H9 (cell line): ENCODE results near the gene SYNJ1. TPM values are rescaled to one million over a fixed set of nuclear protein-coding genes. Genes with fewer than 3 reads are reported as not detected.

ENCODE experiments used
- DNase-seq: peaks from one replicate; pipeline ENCODE4 v3.0.0-alpha.2; 2017
- H2AFZ ChIP-seq: one replicate; pipeline ENCODE4 v1.6.1; 2013; ENCODE audit warnings: mild to moderate bottlenecking, low read length, control low read depth, moderate library complexity
- H2AK5ac ChIP-seq: 2 replicates; pipeline ENCODE4 v1.6.1; 2013; ENCODE audit warnings: low read length, control low read depth, mixed read lengths; ENCODE audit not compliant: insufficient read length
- H2BK120ac ChIP-seq: one replicate; pipeline ENCODE4 v1.6.1; 2013; ENCODE audit warnings: low read depth, mild to moderate bottlenecking, low read length, control low read depth, inconsistent platforms; ENCODE audit not compliant: poor library complexity, severe bottlenecking
- H2BK12ac ChIP-seq: 2 replicates; pipeline ENCODE4 v1.6.1; 2013; ENCODE audit warnings: low read length, control low read depth, mixed read lengths, low read depth; ENCODE audit not compliant: insufficient read length
- H2BK15ac ChIP-seq: 2 replicates; pipeline ENCODE4 v1.6.1; 2013; ENCODE audit warnings: low read depth, low read length, control low read depth
- H2BK20ac ChIP-seq: one replicate; pipeline ENCODE4 v1.6.1; 2013; ENCODE audit warnings: low read depth, mild to moderate bottlenecking, low read length, control low read depth, inconsistent platforms; ENCODE audit not compliant: poor library complexity, severe bottlenecking
- H2BK5ac ChIP-seq: 2 replicates; pipeline ENCODE4 v1.6.1; 2013; ENCODE audit warnings: low read length, control low read depth, mixed read lengths; ENCODE audit not compliant: insufficient read length
- H3K14ac ChIP-seq: 2 replicates; pipeline ENCODE4 v1.6.1; 2013; ENCODE audit warnings: low read length, control low read depth; ENCODE audit not compliant: insufficient read depth
- H3K18ac ChIP-seq: 2 replicates; pipeline ENCODE4 v1.6.1; 2013; ENCODE audit warnings: low read depth, mild to moderate bottlenecking, mixed read lengths, low read length, control low read depth; ENCODE audit not compliant: insufficient read length
- H3K23ac ChIP-seq: 2 replicates; pipeline ENCODE4 v1.6.1; 2013; ENCODE audit warnings: low read length, control low read depth, mixed read lengths, low read depth; ENCODE audit not compliant: insufficient read length
- H3K23me2 ChIP-seq: 2 replicates; pipeline ENCODE4 v1.6.1; 2013; ENCODE audit warnings: low read depth, mild to moderate bottlenecking, mixed read lengths, low read length, control low read depth; ENCODE audit not compliant: insufficient read length, poor library complexity, severe bottlenecking
- H3K27ac ChIP-seq: 2 replicates; pipeline ENCODE4 v1.5.1; 2013; ENCODE audit warnings: low read length, control low read depth, mixed read lengths, low read depth; ENCODE audit not compliant: insufficient read length
- H3K27me3 ChIP-seq: 2 replicates; pipeline ENCODE4 v1.6.1; 2013; ENCODE audit warnings: low read length, control low read depth, inconsistent platforms; ENCODE audit not compliant: insufficient read depth
- H3K4ac ChIP-seq: 2 replicates; pipeline ENCODE4 v1.6.1; 2013; ENCODE audit warnings: low read depth, mild to moderate bottlenecking, control low read depth, inconsistent platforms, low read length, moderate library complexity
- H3K4me1 ChIP-seq: 2 replicates; pipeline ENCODE4 v1.6.1; 2013; ENCODE audit warnings: low read length, control low read depth, inconsistent platforms; ENCODE audit not compliant: insufficient read depth
- H3K4me2 ChIP-seq: 2 replicates; pipeline ENCODE4 v1.6.1; 2013; ENCODE audit warnings: low read length, control low read depth, mixed read lengths; ENCODE audit not compliant: insufficient read length, insufficient read depth
- H3K56ac ChIP-seq: 2 replicates; pipeline ENCODE4 v1.6.1; 2013; ENCODE audit warnings: low read depth, mild to moderate bottlenecking, mixed read lengths, low read length, control low read depth; ENCODE audit not compliant: insufficient read length
- H3K79me1 ChIP-seq: 2 replicates; pipeline ENCODE4 v1.6.1; 2013; ENCODE audit warnings: low read depth, mild to moderate bottlenecking, moderate library complexity, low read length, control low read depth, inconsistent platforms; ENCODE audit not compliant: insufficient read depth, poor library complexity, severe bottlenecking
- H3K79me2 ChIP-seq: 2 replicates; pipeline ENCODE4 v1.6.1; 2013; ENCODE audit warnings: low read length, control low read depth, inconsistent platforms; ENCODE audit not compliant: insufficient read depth
- H3K9ac ChIP-seq: 2 replicates; pipeline ENCODE4 v1.6.1; 2013; ENCODE audit warnings: low read length, control low read depth, mixed read lengths; ENCODE audit not compliant: insufficient read length; ENCODE audit errors: extremely low read depth
- H3K9me3 ChIP-seq: one replicate; pipeline ENCODE4 v1.6.1; 2013; ENCODE audit warnings: low read depth, low read length, inconsistent platforms; ENCODE audit not compliant: control insufficient read depth
- H3T11ph ChIP-seq: one replicate; pipeline ENCODE4 v1.6.1; 2013; ENCODE audit warnings: mild to moderate bottlenecking, low read length, control low read depth, inconsistent platforms
- H4K20me1 ChIP-seq: one replicate; pipeline ENCODE4 v1.6.1; 2013; ENCODE audit not compliant: control insufficient read depth, insufficient read length, insufficient read depth
- H4K5ac ChIP-seq: 2 replicates; pipeline ENCODE4 v1.6.1; 2013; ENCODE audit warnings: low read depth, mild to moderate bottlenecking, mixed read lengths, low read length, control low read depth; ENCODE audit not compliant: insufficient read length
- H4K8ac ChIP-seq: replicated peaks from 2 replicates; pipeline ENCODE4 v1.6.1; 2013; ENCODE audit warnings: low read length, control low read depth, mixed read lengths, low read depth; ENCODE audit not compliant: insufficient read length
- H4K91ac ChIP-seq: 2 replicates; pipeline ENCODE4 v1.6.1; 2013; ENCODE audit warnings: low read depth, mild to moderate bottlenecking, moderate library complexity, mixed read lengths, low read length, control low read depth; ENCODE audit not compliant: insufficient read length
- H3K27ac Mint-ChIP-seq, 3 experiments: 2 replicates in 2 of 3; 3 replicates in 1 of 3; pipeline ENCODE4 v1.8.0; 2020 to 2021; ENCODE audit warnings: mixed read lengths in 3 of 3, mild to moderate bottlenecking in 1 of 3, moderate library complexity in 1 of 3
- H3K27me3 Mint-ChIP-seq: 2 replicates; pipeline ENCODE4 v1.8.0; 2021; ENCODE audit warnings: low read depth, mild to moderate bottlenecking, moderate library complexity, mixed read lengths
- H3K36me3 Mint-ChIP-seq, 3 experiments: 2 replicates in 2 of 3; 3 replicates in 1 of 3; pipeline ENCODE4 v1.8.0; 2020 to 2021; ENCODE audit warnings: low read depth in 3 of 3, mixed read lengths in 3 of 3; ENCODE audit not compliant: insufficient read depth in 1 of 3
- H3K4me1 Mint-ChIP-seq, 2 experiments: 2 replicates each; pipeline ENCODE4 v1.8.0; 2020; ENCODE audit warnings: mixed read lengths in 2 of 2
- H3K4me3 Mint-ChIP-seq, 2 experiments: 2 replicates in 1 of 2; 3 replicates in 1 of 2; pipeline ENCODE4 v1.8.0; 2020 to 2021; ENCODE audit warnings: mild to moderate bottlenecking in 2 of 2, mixed read lengths in 2 of 2, moderate library complexity in 1 of 2
- H3K9me3 Mint-ChIP-seq, 2 experiments: 2 replicates in 1 of 2; 3 replicates in 1 of 2; pipeline ENCODE4 v1.8.0; 2020; ENCODE audit warnings: mild to moderate bottlenecking in 2 of 2, mixed read lengths in 2 of 2, moderate library complexity in 1 of 2
- WGBS: extraction: QIAGEN DNeasy Blood & Tissue Kit; methylation state at CpG from one replicate; pipeline ENCODE4 v1.1.7; 2013; ENCODE audit warnings: missing lambda C conversion rate, low lambda C conversion rate, mixed read lengths; ENCODE audit not compliant: insufficient read length; ENCODE audit errors: extremely low coverage; 5-methylcytosine and 5-hydroxymethylcytosine counted together
- total RNA-seq: library from RNA; stranded (reverse); gene quantifications from 2 replicates; pipeline ENCODE4 v1.2.1, GENCODE V29; 2021
- TF ChIP-seq, protein P1 (sequence below): fragments of 200-600 bp; sonication (generic); conservative IDR thresholded peaks from 3 replicates; pipeline ENCODE4 v1.8.0; 2021; ENCODE audit warnings: antibody characterized with exemption, mild to moderate bottlenecking

The SYNJ1 gene
- total RNA-seq, 1 experiment from 2014 or later = 7.1 TPM

DNA sequence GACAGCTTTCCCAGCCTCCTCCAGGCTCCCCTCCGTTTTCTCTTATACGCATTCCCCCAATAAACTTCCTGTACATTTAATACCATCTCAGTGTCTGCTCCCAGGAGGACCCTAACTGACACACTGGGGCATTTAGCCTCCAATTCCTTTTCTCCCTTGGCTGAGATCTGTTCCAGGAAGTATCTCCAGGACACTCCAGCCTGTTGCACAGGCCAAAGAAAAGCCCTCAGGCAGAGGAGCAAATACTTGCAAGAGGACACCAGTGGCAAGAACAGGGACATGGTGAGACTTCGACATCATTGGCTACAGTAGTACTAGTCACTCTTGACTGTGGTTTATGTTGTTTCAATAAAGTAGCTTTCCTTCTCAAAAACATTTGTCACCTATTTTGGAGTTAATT, 4.7 kb upstream of the SYNJ1 start:
- H3K23me2 ChIP-seq = no peaks in the 10 kb centered on the region
- no peak overlapping the region for H3K14ac ChIP-seq
- H3K18ac ChIP-seq = no peak overlapping the region
- no peak overlapping the region for H3K9ac ChIP-seq
- no peaks in the 10 kb centered on the region for H3K9me3 Mint-ChIP-seq
- H3K4me3 Mint-ChIP-seq = no peak overlapping the region
- no peak overlapping the region for H4K91ac ChIP-seq
- no peak overlapping the region for H4K8ac ChIP-seq
- no peaks in the 10 kb centered on the region for H3K27me3 ChIP-seq
- no peak overlapping the region for H2AK5ac ChIP-seq
- H3K27ac ChIP-seq = no peak overlapping the region
- H4K20me1 ChIP-seq = no peaks in the 10 kb centered on the region
- no peak overlapping the region for H3T11ph ChIP-seq
- no peak overlapping the region for H2BK120ac ChIP-seq
- peaks cover 15 to 33% of the 10 kb centered on the region in 2 experiments for H3K4me1 Mint-ChIP-seq
- no peaks in the 10 kb centered on the region for H3K79me2 ChIP-seq
- no peaks in the 10 kb centered on the region for H3K4me1 ChIP-seq
- peaks cover 10 to 29% (median 17%) of the 10 kb centered on the region in 3 experiments for H3K36me3 Mint-ChIP-seq
- no peak overlapping the region for H4K5ac ChIP-seq
- H2BK12ac ChIP-seq = no peak overlapping the region
- no peak overlapping the region for H2BK15ac ChIP-seq
- no peak overlapping the region for H3K56ac ChIP-seq
- H2AFZ ChIP-seq = no peak overlapping the region
- no peak for DNase-seq
- H3K23ac ChIP-seq = no peak overlapping the region
- H3K9me3 ChIP-seq = no peaks in the 10 kb centered on the region
- no peak overlapping the region for H3K4ac ChIP-seq
- H3K4me2 ChIP-seq = no peak overlapping the region
- WGBS = no CpG with 5 or more reads among the region's 3 CpGs
- H3K79me1 ChIP-seq = no peaks in the 10 kb centered on the region
- H2BK20ac ChIP-seq = no peak overlapping the region
- no peak overlapping the region for H2BK5ac ChIP-seq
- peak overlapping the region in 1 of 3 experiments; percentile 38; a peak in 1 of 7 replicates for H3K27ac Mint-ChIP-seq
- H3K27me3 Mint-ChIP-seq = no peaks in the 10 kb centered on the region
- TF ChIP-seq, protein P1, sequence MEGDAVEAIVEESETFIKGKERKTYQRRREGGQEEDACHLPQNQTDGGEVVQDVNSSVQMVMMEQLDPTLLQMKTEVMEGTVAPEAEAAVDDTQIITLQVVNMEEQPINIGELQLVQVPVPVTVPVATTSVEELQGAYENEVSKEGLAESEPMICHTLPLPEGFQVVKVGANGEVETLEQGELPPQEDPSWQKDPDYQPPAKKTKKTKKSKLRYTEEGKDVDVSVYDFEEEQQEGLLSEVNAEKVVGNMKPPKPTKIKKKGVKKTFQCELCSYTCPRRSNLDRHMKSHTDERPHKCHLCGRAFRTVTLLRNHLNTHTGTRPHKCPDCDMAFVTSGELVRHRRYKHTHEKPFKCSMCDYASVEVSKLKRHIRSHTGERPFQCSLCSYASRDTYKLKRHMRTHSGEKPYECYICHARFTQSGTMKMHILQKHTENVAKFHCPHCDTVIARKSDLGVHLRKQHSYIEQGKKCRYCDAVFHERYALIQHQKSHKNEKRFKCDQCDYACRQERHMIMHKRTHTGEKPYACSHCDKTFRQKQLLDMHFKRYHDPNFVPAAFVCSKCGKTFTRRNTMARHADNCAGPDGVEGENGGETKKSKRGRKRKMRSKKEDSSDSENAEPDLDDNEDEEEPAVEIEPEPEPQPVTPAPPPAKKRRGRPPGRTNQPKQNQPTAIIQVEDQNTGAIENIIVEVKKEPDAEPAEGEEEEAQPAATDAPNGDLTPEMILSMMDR = no peak
